NCI-H526 (cell line): Measurements from ENCODE around the gene CCDC12.
"Not testable (repeated sequence)": the region's sequence is repeated elsewhere in the genome, so short reads cannot be mapped to it uniquely, and the experiment has no call there.

Experiments
- DNase-seq, 2 experiments: peaks; one replicate each; lab custom pipeline; 2025; lab: John Stamatoyannopoulos, UW

CCDC12 gene

DNA sequence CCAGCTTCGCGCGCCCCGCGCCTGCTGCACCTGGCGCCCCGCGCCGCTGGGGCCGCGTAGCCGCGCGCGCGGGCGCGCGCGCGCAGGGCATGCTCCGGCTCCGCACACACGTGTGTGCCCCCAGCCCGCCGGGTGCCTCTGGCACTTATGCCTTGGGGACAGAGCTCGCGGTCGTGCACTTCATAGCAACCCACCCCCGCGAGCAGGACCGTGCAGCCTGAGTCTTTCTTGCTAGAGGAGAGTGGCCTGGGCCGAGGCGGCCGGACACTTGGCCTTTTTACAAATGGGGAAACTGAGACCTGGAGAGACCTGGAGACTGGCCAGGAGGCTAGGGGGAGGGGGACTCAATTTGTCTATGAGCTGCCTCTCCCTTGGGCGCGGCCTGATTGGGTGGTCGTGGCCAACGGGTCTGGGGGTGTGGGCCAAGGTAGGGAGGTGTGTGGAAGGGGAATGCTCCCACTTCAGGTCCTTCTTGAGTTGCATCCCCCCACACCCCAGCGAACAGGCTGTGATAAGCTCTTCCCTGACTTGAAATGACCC, 3.5 kb upstream of the CCDC12 start:
- DNase-seq = peak in 1 of 2 experiments; percentile 62

DNA sequence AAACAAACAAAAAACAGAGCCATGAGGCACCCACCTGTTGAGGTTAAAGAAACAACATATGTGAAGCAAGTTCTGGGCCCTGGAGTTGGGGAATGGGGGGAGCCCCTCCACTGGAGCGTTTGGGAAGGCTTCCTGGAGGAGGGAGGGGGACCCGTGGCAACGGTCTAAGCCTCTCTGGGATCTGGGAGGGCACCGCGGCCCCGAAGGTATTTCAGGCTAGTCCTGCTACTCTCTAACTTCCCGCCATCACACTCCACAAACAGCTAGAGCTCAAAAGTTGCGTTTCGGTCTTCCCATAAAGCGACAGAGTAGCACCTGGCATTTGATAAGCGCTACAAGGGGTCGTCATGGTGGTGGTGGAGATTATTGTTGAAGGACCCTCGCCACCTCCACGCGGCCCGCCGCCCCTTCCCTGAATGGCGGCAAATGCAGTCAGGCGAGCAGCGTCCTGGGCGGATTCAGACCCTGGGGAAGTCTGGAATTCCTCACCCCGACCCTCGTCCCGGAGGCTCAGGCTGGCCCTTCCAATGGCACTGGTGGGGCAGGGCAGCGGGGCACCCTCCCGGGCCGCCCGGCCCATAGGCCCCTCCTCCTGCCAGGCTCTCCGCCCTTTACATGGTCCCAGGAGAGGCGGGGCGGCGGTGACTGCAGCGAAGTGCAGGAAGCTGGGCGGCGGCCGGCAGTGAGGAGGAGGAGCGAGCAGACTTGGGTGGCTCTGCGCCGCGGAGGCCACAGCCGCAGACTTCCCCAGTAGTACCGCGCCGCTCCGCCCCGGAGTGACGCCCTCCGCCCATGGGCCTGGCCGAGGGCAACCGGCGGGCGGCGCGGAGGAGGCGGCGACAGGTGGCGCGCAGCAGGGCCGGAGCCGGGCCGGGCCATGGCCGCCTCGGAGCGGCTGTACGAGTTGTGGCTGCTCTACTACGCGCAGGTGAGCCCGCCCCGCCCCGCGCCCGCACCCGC, 2.7 kb upstream of the CCDC12 start, which contains the start of gene NBEAL2:
Gene NBEAL2 (plus strand): TSS at position 682 of the 960 bp plus-strand sequence. CDS start 196 bp downstream, at position 878.
- peak; percentile 77 to 97 for DNase-seq

DNA sequence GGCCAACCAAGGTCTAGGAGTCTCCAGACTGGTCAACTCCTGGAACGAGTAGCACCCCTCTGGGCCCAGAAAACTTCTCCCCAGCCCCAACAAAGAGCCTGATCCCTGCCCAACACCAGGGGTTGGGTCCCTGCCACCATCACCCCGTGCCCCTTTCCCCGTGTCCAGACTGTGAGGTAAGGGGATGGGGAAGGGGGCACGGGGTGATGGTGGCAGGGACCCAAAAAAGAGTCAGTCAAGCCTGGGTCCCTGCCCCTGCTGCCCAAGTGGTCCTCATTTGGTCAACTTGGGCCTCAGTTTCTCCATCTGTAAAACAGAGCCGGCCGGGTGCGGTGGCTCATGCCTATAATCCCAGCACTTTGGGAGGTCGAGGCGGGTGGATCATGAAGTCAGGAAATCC, 1.8 kb upstream of the CCDC12 start:
- no peak for DNase-seq

DNA sequence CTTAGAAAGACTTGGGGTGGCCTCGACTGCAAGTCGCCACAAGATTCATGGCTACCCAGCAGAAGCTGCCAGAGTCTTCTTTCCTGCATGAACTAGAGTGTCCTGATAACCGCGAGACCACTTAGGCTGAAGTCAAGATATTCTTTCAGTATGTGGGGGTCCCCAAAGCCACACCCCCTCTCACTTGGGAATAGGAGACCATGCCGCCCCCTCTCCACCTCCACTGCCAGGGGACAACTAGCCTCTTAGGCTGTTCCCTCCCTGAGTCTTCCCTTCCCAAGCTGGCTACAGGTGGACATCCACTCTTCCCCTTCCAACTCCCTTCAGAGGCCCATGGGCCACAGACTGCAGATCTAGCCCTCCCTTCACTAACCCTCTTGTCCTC, 1.3 kb upstream of the CCDC12 start:
- no peak for DNase-seq

DNA sequence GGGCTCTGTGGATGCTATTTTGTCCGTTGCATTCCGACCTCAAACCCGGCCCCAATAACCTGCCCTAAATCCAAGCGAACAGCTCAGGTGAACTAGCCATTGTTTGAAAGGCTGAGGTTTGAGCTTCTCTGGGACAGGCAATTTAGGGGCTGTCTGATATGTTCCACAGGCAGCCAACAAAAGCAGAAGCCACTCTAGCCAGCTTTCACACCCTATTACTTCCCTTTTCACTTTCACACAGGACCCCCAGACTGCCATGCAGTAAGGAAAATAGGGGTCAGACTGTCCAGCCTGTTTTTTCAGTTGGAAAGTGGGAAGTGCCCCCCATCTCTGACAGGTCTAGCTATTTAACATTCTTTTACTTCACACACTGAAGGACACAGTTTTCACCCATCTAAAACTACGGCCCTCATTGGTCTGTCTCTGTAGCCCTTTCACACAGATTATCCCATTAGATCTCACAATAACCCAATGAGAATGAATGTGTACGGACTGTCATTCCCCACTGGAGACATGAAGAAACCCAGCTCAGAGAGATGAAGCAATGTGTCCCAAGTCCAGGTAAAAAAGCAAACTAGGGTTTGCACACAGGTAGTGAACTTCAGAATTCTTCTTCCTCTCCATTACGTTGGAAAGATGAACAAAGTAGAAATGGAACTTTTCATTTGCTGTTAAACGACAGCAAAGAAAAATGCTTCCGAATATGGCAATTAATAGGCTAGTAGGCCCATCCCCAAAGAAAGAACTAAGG, 1.9 kb downstream of the CCDC12 start:
- no peak for DNase-seq

DNA sequence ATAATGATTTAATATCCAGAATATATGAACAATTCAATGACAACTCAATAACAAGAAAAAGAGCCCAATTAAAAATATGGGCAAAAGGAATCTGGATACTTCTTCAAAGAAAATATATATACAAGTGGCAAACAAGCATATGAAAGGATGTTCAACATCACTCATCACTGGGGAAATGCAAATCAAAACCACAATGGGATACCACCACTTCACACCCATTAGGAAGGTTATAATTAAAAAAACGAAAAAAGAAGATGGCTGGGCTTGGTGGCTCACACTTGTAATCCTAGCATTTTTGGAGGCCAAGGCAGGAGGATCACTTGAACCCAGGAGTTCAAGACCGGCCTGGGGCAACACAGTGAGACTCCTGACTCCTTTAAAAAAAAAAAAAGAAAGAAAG, 4.1 kb downstream of the CCDC12 start:
- no peak for DNase-seq

DNA sequence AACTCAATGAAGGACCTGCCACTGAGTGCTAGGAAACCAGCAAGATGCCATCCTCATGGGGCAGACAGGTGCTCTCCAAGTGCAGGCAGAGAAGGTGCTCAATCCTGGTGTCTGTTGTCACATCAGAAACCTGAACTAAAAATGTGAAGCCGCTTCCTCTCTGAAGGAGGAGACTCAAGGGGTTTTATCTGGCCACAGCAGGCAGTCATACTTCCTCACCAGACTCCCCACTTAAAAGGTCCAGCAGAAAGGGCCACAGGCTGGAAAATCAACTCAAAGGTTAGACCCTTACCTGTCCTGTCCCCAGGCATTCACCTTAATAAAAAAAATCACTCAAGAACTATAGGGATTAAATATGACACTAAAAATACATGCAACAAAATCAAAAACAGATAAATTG, 4.8 kb downstream of the CCDC12 start:
- no peak for DNase-seq

DNA sequence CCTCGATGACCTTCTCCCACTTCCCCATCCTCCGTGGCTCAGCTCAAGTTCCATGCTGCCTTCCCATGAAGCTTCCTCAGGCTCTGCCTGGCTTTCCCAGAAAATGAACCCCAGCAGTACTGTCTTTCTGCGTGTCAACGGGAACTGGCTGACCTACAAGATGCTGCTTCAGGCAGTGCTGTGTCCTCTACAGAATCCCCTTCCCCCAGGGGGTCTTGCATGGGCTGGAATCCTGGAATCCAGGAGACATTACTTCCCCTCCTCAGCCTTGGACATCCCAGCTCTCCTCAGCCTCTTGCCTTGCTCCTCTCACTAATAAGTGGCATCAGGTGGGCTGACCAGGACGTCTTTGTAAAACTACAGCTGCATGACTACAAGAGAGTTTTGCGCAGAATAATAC, 5.4 kb downstream of the CCDC12 start:
- no peak for DNase-seq

DNA sequence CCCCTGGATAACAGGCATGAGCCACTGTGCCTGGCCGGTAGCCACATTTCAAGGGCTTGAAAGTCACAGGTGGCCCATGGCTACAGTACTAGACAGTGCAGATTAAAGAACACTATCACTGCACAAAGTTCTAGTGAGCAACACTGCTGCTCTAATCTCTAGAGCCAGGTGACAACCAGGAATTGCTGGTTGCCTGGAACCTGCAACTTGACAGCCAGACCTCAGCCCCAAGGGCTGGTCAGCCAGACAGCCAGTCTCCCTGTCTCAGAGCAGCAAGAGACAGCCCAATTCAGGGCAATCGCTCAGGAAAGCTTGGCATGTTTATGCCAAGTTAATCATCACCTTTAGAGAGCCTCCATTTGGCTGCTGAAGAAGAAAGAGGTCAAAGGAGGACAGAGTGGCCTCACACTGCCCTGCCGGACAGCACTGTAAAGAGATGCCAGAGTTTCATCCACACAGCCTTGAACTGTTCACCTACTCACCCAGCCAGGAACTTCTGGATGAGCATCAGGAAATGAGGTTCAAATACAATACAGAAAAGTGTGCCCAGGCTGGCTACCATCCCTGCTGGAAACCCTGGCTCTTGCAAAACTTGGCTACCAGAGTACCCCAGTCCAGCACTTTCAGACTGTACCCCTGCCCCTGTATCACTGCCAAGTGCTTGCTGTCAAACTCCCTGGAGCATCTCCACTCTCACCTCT, 6.0 kb downstream of the CCDC12 start:
- DNase-seq = no peak

DNA sequence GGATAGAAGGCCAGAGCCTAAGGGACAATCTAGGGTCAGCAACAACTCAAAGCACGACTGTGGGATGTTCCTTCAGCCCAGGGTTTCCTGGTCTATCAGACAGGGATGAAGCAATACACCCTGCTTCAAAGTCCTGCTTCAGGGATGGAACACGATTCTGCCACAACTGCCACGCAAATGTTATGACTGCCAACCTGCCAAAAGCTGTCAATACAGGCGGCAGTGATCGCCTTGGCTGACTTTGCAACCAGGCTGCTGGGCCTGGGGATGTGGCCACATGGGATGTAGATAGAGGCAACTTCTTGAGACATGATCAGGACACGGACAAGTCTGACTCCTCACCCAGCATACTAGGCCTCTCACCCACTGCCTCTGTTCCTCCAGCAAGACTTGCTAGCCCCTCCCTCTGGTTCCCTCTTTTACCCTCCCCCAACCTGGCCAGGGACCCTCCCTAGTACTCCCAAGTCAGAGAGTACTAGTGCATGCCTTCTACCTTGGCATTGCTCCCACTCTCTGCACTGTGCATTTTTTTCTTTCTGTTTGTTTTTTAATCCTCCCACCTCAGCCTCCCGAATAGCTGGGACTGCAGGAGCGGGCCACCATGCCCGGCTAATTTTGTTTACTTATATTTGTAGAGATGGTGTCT, 7.6 kb downstream of the CCDC12 start:
- DNase-seq = no peak

DNA sequence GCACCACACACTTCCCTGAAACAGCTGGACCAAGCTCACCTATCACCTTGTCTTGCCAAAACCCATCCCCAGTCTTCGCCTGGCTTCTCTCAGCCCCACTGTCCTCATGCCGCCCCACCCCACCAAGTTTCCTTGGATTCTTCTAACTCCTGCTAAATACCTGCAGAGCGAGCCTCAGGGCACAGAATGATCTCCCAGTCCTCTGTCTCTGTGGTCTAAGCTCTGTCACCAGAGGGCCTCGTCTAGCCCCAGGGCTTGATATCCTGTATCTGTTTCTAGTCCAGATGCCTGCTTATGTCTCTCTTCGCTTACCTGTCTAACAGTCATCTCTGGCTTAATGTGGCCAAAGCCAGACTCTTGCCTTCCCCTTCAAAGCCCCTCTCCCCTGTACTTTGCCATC, 9.7 kb downstream of the CCDC12 start:
- no peak for DNase-seq

DNA sequence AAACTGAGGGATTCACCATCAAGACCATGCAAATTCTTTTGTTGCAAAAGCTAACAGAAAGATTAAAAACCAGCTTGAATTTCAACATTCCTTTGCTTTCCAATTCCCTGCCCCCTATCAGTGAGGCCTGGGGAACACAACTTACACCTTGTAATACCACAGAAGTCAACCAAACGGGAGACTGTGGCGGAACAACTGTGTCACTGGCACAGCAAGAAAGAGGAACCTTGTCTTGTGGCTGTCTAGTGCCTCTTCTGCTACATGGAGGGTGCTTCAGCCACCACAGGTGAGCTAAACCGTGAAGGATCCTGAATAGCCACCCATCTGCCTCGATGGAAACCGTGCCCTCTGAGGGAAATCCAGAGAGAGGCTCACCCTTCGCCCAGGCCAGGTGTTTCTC, 11.4 kb downstream of the CCDC12 start:
- DNase-seq = no peak

DNA sequence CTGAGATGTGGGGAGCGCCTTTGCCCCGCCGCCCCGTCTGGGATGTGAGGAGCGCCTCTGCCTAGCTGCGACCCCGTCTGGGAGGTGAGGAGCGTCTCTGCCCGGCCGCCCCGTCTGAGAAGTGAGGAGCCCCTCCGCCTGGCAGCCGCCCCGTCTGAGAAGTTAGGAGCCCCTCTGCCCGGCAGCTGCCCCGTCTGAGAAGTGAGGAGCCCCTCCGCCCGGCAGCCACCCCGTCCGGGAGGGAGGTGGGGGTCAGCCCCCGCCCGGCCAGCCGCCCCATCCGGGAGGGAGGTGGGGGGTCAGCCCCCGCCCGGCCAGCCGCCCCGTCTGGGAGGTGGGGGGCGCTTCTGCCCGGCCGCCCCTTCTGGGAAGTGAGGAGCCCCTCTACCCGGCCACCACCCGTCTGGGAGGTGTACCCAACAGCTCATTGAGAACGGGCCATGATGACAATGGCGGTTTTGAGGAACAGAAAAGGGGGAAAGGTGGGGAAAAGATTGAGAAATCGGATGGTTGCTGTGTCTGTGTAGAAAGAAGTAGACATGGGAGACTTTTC, 12.4 kb downstream of the CCDC12 start:
- not testable (repeated sequence) for DNase-seq

DNA sequence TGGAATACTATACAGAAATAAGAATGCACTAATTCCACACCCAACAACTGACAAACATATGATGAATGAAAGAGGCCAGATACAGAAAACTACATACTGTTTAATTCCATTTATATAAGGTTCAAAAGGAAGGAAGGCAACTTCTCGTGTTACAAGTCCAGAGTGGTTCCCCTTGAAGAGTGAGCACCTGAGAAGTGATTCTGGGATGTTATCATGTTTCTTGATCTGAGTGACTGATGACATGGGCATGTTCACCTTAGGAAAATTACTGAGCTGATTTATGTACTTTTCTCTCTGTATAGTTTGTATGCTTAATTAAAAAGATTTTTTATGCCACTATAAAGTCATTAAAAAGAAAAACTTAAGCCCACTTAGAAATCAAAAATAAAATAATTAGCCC, 13.6 kb downstream of the CCDC12 start:
- DNase-seq = no peak

DNA sequence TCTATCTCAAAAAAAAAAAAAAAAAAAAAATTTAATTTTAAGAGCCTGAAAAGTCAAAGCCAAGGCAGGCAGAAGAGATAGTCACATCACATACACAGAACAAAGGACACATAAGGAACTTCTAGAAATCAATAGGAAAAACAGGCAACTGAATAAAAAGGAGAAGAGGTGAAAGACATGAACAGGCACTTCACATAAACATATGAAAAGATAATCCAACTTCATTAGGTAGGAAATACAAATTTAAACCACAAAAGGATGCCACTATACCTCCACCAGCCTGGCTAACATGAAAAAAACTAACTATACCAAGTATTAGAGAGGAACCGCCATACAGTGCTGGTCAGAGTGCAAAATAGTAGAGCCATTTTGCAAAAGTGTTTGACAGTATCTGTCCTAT, 14.1 kb downstream of the CCDC12 start:
- DNase-seq = no peak

DNA sequence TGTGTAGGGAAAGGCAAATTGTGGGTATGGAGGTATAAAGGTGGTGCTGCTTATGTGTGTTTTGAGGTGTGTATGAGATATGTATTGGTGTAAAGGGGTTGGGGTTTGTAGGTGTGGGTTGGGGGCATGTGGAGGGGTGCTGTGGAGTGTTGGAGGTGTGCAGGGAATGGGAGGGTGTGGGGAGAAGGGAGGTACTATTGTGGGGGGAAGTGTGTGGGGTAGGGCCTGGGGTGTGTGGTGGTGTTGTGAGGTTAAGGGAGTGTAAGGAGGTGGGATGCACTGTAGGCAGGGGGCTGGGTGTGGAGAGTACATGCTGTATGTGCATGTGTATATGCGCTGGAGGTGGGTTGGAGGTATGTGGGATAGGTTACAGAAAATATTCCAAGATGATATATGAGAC, 15.7 kb downstream of the CCDC12 start:
- DNase-seq = no peak

DNA sequence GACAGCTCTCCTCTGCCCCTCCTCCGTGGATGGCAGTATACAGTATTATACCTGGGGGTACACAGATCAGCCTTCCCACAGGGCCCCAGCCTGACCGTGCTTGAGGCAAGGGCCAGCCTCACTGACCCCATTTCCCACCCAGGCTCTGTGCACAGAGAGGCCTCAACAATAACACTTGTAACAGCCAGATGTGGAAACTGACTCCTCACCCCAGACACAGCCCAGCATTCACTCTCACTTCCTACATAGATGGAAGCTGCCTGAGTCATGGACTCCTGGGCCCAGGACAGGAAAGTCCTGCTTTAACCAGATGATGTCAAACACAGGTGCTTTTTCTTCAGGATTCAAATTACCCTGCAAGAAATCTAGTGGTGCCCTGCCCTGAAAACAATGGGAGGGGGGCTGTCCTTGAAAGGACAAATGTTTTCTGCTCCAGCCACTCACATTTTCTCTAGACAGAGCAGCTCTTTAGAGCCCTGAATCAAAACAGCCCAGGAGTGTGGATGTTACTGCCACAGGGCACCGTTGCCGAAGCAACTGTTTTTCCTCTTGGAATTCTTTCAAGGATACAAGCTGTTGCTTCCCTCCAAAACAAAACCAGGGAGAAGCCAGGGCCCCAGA, 16.4 kb downstream of the CCDC12 start:
- no peak for DNase-seq

DNA sequence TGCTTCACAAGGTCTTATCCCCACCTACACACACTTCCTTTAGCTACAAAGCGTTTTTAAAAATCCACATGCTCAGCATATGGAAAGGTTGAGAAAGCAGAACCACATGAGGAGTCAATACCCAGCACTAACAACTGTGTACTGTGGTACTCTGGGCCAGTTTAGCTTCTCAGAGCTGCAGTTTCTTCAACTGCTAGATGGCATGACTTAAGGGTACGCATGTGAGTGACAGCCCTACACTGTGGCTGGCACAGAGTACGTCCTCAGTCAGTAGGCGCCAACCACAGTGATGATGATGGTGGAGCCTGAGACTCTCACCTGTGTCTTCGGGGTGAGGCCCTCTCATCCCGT, 17.4 kb downstream of the CCDC12 start:
- DNase-seq = no peak

DNA sequence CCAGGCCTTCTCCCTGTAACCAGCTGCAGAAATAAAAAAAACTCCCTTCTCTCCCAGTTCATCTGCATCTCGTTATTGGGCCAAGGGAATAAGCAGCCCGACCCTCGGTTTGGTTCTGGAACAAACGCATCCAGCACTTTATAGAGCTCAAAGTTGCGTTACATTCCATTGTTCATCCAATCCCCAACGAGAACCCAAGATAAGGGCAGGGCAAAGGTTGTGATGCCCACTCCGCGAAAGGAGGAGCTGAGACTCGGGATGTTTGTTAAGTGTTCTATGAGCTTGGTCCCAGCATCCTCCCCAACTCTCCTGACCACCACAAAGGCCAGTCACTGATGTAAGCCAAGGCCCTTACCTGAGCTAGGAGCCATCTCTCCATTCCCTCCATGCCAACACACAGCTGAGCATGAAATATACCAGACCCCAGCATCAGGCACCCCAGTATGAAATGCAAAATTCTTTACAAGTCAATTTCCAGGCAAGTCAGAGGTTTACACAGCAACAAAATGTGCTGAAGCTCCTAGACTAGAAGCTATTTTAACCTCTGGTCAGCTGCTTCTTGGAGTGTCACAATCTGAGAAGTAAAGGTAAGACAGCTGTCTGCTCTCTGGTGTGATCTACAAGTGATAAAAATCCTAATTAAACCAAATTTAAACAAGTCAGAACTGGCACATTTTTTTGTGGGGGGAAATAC, 17.9 kb downstream of the CCDC12 start:
- no peak for DNase-seq

DNA sequence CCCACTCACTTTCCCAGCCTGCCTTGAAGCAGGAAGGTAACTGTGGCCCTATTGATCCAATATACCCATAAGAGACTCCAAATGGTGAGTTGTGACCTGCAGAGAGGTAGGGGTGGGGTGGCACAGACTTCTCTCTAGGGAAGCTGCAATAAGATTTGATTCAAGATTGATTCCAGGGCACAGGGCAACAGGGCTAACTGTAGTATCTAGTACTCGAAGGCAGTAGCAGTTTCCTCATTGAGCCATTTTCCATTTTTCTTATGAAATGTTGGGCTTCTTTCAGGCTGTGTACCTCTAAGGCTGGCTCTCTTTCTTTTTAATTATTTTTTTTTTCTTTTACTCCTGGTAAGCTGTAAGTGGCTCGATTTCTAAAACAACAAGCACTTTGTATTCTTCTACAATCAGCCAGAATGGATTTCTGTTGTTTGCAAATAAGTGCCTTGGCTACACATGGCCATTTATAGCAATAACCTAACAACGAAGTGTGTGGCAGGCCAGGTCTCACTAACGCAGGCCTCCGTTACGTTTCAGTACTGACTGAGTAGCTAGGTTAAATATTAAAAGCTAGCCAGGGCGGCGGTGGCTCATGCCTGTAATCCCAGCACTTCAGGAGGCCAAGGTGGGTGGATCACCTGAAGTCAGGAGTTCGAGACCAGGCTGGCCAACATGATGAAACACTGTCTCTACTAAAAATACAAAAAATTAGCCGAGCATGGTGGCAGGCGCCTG, 19.3 kb downstream of the CCDC12 start:
- no peak for DNase-seq
